Skeletal muscle tissue (tissue), 4 donors: ENCODE results near the gene NSMF. TPM values are rescaled to one million over a fixed set of nuclear protein-coding genes. Genes with fewer than 3 reads are reported as not detected.
"Not testable (repeated sequence)": the region's sequence is repeated elsewhere in the genome, so short reads cannot be mapped to it uniquely, and the experiment has no call there.

ENCODE experiments used
- H3K27ac ChIP-seq: one replicate; pipeline ENCODE4 v1.7.0; 2013; ENCODE audit warnings: mild to moderate bottlenecking, low read depth, low read length, inconsistent platforms
- H3K27me3 ChIP-seq, 3 donors: one replicate each; pipeline ENCODE4 v1.7.0; 2013; ENCODE audit warnings: low read length in 3 of 3; ENCODE audit not compliant: control insufficient read depth in 3 of 3, insufficient read depth in 3 of 3
- H3K36me3 ChIP-seq, 3 donors: one replicate each; pipeline ENCODE4 v1.7.0; 2013; ENCODE audit warnings: low read length in 3 of 3; ENCODE audit not compliant: control insufficient read depth in 3 of 3, insufficient read depth in 3 of 3
- H3K4me1 ChIP-seq, 3 donors: one replicate each; pipeline ENCODE4 v1.7.0; 2013; ENCODE audit warnings: low read length in 3 of 3, mild to moderate bottlenecking in 3 of 3; ENCODE audit not compliant: control insufficient read depth in 3 of 3, insufficient read depth in 3 of 3
- H3K4me3 ChIP-seq, 3 donors: one replicate each; pipeline ENCODE4 v1.7.0; 2013; ENCODE audit warnings: low read length in 3 of 3
- H3K9ac ChIP-seq, 3 donors: one replicate each; pipeline ENCODE4 v1.7.0; 2013; ENCODE audit warnings: low read length in 3 of 3, mild to moderate bottlenecking in 3 of 3, moderate library complexity in 2 of 3, low read depth in 1 of 3
- H3K9me3 ChIP-seq, 3 donors: one replicate each; pipeline ENCODE4 v1.7.0; 2013; ENCODE audit warnings: low read length in 3 of 3; ENCODE audit not compliant: control insufficient read depth in 3 of 3
- total RNA-seq: library from RNA; depleted of rRNA; stranded (reverse); fragments of >200 nt; gene quantifications from one replicate; pipeline ENCODE4 v1.2.3, GENCODE V29; 2014
- donor health status: Osteomylitis.

NSMF gene
- total RNA-seq, 1 donor from 2014 or later = 4.2 TPM

DNA sequence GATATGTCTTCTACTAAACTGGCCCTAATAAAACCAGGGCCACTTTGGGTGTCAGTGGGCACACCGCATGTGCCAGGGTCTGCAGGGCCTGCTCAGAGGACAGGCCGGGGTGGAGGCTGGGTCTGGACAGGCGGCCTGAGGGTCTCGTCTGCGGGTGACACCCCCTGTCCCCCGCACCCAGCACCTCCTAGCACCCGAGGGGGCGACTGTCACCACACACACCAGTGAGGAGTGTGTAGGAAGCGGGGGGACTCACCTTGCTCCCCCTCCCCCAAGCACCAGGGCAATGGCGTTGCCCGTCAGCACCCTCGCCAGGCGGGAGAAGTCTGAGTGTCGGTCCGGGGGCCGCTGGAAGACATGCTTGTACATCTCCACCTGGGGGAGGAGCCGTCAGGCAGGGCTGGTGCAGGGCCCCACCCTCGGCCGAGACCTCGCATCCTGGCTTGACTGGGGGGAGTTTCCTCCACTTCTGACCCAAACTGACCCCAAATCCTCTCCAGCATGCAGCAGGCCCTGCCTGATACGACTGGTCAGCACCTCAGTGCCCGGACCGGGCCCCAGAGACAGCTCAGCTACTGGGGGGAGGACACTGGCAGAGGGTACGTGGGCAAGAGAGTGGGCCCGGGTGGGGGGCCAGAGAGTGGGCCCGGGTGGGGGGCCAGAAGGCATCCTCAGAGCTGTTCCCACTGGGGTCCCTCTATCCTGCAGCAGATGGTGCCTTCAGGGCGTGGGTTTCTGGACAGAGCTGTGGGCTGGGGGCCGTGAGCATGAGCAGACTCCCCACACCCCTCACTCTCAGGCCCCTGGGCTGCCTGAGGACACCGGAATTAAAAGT is 18.9 kb upstream of the NSMF start:
- Histone ChIP-seq H3K9me3 (peaks cover 0 to 8% (median 0%) of the 10 kb centered on the region in 3 donors), H3K4me3 (no peak overlapping the region), H3K27ac (no peak overlapping the region), H3K36me3 (peaks cover 8 to 23% (median 14%) of the 10 kb centered on the region in 3 donors), H3K9ac (no peak overlapping the region), H3K4me1 (peaks cover 5 to 6% (median 5%) of the 10 kb centered on the region in 3 donors), H3K27me3 (no peaks in the 10 kb centered on the region)

DNA sequence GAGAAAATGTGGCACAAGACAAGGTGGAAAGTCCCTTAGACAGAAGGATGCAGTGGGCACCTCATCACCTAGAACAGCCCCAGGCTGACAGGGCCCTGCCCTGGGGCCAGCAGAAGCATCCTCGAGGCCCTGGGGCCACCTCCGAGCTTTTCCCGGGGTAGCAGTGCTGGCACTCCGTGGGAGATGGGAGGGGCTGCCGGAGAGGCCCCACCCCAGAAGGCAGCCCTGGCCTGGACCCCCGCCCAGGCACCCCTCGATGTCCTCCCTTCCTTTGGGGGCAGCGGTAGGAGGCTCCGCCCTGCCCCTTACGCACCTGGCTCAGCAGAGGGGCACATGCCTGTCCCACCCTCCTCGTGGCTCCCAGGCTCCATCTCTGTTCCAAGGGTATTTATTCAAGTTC is 17.7 kb upstream of the NSMF start:
- Histone ChIP-seq H3K27me3 (no peaks in the 10 kb centered on the region), H3K9ac (no peak overlapping the region), H3K4me3 (no peak overlapping the region), H3K36me3 (peaks cover 8 to 23% (median 14%) of the 10 kb centered on the region in 3 donors), H3K4me1 (peaks cover 0 to 2% (median 1%) of the 10 kb centered on the region in 3 donors), H3K27ac (no peak overlapping the region), H3K9me3 (peaks cover 0 to 8% (median 0%) of the 10 kb centered on the region in 3 donors)

DNA sequence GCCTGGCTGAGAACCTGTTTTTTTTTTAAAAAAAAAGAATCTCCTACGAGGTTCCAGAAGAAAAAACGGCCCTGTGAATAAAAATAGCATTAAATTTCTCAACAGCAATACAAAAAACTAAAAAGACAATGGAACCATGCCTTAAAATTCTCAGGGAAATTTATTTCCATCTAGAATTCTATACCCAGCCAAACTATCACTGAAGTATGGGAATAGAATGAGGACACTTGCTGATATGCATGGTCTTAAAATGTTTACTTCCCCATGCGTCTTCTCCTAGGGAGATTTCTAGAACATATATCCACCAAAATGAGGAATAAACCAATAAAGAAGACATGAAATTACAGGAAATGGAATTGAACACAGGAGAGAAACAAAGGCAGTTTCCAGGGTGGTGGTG is 16.5 kb upstream of the NSMF start:
- Histone ChIP-seq H3K4me1 (peaks cover 0 to 2% (median 0%) of the 10 kb centered on the region in 3 donors), H3K9me3 (peaks cover 0 to 8% (median 0%) of the 10 kb centered on the region in 3 donors), H3K4me3 (no peak overlapping the region), H3K36me3 (peaks cover 8 to 18% (median 9%) of the 10 kb centered on the region in 3 donors), H3K27me3 (no peaks in the 10 kb centered on the region), H3K27ac (no peak overlapping the region), H3K9ac (no peak overlapping the region)

DNA sequence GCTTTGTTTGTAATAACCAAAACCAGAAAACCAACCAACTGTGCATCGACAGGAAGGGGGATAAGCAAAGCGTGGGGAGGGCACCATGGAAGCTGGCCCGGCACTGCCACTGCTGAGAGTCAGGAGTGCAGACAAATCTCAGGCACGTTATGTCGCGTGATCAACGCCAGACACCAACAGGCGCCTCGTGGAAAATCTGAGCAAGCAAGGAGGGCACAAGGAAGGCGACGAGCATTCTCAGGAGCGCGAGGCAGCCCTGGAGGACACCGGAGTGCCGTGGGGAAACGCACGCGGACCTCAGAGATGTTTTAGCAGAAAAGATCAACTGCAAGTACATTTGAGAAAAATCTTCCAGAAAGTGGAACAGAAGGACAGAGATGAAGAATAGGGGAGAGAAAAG is 15.1 kb upstream of the NSMF start:
- Histone ChIP-seq H3K9ac (no peak overlapping the region), H3K4me3 (no peak overlapping the region), H3K4me1 (peaks cover 0 to 2% (median 0%) of the 10 kb centered on the region in 3 donors), H3K9me3 (peaks cover 0 to 8% (median 0%) of the 10 kb centered on the region in 3 donors), H3K27me3 (no peaks in the 10 kb centered on the region), H3K36me3 (peaks cover 4 to 12% (median 8%) of the 10 kb centered on the region in 3 donors), H3K27ac (no peak overlapping the region)

DNA sequence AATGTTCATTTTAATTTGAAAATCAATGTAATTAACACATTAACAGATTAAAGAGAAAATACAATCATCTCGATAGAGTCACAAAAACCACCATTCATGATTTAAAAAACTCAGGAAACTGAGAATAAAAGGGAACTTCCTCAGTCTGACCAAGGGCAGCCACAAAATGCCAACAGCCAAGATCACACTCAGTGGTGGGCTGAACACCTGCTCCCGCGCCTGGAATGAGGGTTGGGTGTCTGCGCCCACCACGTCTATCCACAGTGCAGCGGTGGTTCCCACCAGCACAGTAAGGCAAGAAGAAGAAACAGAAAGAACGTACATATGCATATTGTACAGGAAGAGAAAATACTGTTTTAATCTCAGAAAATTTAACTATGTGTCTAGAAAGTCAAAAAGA is 11.7 kb upstream of the NSMF start:
- Histone ChIP-seq H3K27me3 (no peaks in the 10 kb centered on the region), H3K9me3 (peaks cover 0 to under 1% (median 0%) of the 10 kb centered on the region in 3 donors), H3K9ac (no peak overlapping the region), H3K36me3 (peaks cover 1 to 9% (median 5%) of the 10 kb centered on the region in 3 donors), H3K27ac (no peak overlapping the region), H3K4me1 (no peaks in the 10 kb centered on the region), H3K4me3 (no peak overlapping the region)

DNA sequence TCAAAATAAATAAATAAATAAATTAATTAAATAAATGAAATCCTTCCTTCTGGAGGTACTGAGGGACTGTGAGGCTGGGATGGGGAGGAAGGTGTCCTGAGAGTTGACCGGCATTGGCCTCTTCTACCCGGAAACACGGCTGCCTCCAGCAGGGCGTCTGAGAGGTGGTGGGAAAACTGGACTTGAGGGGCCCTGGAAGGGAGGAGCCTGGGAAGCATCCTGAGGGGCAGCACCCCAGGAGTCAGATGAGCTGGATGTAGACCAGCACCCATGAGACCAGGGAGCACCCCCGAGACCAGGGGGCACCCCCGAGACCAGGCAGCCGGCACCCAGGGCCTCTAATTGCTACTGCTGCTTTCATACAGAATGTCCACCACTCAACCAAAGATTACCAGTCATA is 8.8 kb upstream of the NSMF start:
- Histone ChIP-seq H3K27ac (no peak overlapping the region), H3K9me3 (no peaks in the 10 kb centered on the region), H3K4me3 (no peak overlapping the region), H3K27me3 (no peaks in the 10 kb centered on the region), H3K9ac (no peak overlapping the region), H3K4me1 (no peaks in the 10 kb centered on the region), H3K36me3 (peaks cover 3 to 12% (median 6%) of the 10 kb centered on the region in 3 donors)

DNA sequence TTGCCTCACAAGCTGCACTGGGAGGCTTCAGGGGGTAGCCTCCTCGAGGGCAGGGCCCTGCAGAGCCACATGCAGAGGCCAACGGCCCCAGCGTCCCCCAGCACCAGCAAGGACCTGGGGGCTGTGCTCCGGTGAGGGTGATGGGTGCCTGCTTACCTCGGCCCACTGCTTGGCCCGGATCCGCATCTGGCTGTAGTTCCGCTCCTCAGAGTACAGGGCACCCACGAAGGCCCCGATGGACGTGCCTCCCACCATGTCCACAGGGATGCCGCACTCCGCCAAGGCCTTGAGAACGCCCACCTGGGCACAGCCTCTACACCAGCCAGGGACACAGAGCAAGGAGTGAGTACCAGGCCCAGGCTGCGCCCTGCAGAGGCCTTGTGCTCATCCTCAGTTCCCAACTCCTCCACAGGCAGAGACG is 8.0 kb upstream of the NSMF start:
- Histone ChIP-seq H3K4me3 (no peak overlapping the region), H3K36me3 (peaks cover 3 to 15% (median 6%) of the 10 kb centered on the region in 3 donors), H3K9ac (no peak overlapping the region), H3K4me1 (no peaks in the 10 kb centered on the region), H3K9me3 (no peaks in the 10 kb centered on the region), H3K27ac (no peak overlapping the region), H3K27me3 (no peaks in the 10 kb centered on the region)

DNA sequence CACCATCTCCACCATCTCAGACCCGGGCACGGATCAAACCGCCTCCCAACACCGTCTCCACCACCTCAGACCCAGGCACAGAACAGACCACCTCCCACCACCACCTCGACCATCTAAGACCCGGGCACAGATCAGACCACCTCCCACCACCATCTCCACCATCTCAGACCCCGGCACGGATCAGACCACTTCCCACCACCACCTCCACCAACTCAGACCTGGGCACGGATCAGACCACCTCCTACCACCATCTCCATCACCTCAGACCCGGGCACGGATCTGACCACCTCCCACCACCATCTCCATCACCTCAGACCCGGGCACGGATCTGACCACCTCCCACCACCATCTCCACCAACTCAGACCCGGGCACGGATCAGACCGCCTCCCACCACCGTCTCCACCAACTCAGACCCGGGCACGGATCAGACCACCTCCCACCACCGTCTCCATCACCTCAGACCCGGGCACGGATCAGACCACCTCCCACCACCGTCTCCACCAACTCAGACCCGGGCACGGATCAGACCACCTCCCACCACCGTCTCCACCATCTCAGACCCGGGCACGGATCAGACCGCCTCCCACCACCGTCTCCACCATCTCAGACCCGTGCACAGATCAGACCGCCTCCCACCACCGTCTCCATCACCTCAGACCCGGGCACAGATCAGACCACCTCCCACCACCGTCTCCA is 7.4 kb upstream of the NSMF start:
- not testable (repeated sequence) for H3K4me1 ChIP-seq, H3K4me3 ChIP-seq, H3K9me3 ChIP-seq, H3K27me3 ChIP-seq, H3K27ac ChIP-seq, H3K9ac ChIP-seq
- H3K36me3 ChIP-seq = peaks cover 3 to 15% (median 6%) of the 10 kb centered on the region in 3 donors

DNA sequence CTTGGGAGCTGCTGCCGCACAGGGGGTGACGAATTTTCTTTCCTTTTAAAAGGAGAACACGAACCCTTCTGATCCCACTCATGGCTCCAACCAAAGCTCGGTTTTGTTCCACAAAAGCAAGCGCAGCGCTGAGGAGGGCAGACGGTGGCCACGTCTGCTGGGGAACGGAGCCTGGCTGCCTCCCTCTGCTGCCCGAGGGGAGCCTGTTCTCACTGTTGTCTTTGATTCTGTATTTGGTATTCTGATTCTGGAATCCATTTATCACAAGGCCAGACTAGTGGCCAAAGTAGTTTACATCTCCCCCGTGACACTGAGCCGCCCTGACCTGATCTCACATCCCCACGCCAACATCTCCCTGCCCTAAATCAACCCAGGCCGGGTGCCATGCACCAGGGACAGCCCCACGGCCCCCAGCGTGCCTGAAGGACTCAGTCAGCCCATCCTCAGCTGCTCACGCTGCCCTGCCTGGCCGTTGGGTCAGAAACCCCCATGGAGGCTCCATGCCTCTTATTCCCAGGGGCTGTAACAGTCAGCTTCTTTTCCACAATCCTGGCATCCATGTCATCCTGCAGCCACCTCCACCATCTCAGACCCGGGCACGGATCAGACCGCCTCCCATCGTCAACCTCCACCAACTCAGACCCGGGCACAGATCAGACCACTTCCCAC is 6.7 kb upstream of the NSMF start:
- no peaks in the 10 kb centered on the region for H3K27me3 ChIP-seq
- H3K9ac ChIP-seq = no peak overlapping the region
- H3K27ac ChIP-seq = no peak overlapping the region
- H3K9me3 ChIP-seq = no peaks in the 10 kb centered on the region
- H3K4me1 ChIP-seq = no peaks in the 10 kb centered on the region
- H3K36me3 ChIP-seq = peaks cover 3 to 15% (median 10%) of the 10 kb centered on the region in 3 donors
- H3K4me3 ChIP-seq = no peak overlapping the region
